ENCODE results near the gene HCCS.
"Not testable (repeated sequence)": the region's sequence is repeated elsewhere in the genome, so short reads cannot be mapped to it uniquely, and the experiment has no call there.

HCCS gene

DNA sequence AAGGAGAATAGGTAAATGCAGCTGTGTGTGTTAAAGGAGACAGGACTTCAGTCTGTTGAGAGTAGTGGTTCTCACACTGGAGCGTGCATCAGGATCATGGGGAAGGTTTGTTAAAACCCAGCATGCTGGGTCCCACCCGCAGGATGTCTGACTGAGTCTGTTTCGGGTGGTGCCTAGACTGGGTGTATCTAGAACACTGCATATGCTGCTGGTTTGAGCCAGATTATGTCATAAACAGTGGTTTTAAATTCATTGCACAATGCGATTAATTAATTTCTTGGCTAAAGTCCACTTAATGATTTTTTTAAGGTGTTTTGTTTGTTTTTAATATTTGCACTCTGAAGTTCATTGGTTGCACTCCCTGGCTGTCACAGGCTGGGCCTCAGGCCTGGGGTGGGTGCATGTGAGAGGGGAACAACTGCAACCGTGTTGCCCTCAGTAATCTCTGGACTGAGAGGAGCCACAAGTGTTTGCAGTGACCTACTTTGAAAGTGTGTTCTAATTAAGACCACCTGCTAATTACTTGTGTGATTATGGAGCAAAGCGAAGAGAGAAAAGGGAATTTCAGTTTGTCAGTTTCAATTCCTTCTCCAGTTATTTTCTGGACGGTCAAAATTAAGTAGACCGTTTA is 8.3 kb downstream of the HCCS start:
- no peak for DNase-seq (ENCODE audit: extremely low spot score, insufficient read length, low read depth)
- no peak for FAIRE-seq

GRCh38 chrX:11123087-11123486 is 12.0 kb downstream of the HCCS start:
- not testable (repeated sequence) for FAIRE-seq; DNase-seq (ENCODE audit: extremely low spot score, insufficient read length, low read depth)

DNA sequence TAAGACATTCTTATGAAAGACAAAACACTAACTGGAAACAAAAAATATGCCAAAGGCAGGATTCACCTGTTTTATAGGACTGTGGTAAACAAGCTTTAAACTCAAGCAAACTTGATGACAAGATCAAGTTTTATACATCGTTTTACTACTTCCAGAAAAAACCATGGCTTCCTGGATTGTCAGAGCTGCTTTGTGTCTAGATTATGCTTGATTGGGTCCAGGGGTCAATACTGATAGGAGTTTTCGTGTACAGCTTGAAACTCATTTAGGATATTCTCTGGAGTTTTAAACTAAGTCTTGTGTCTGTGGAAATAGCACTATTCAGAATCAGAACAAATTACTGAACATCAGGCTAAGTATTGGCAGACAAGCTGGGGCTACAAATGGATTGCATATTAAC is 13.0 kb downstream of the HCCS start:
- FAIRE-seq (no peak), DNase-seq (ENCODE audit: extremely low spot score, insufficient read length, low read depth) (no peak)

DNA sequence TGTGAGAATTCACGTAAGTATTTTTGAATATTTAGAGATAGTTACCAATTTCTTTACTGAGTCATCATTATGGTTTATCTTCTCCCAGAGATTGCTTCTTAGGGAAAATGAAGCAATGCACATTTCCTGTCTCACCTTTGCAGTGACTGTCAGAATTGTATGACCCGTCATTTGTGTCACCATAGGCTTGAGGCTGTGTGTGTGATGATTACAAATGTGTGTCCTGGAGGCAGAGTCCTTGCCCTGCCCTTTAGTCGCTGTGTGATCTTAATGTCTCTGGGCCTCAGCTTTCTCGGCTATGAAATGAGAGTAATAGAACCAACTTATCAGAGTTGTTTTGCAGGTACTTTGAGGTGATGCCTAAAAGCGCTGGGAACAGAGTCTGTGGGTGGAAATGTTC is 13.9 kb downstream of the HCCS start:
- DNase-seq (ENCODE audit: extremely low spot score, insufficient read length, low read depth) (no peak), FAIRE-seq (no peak)

DNA sequence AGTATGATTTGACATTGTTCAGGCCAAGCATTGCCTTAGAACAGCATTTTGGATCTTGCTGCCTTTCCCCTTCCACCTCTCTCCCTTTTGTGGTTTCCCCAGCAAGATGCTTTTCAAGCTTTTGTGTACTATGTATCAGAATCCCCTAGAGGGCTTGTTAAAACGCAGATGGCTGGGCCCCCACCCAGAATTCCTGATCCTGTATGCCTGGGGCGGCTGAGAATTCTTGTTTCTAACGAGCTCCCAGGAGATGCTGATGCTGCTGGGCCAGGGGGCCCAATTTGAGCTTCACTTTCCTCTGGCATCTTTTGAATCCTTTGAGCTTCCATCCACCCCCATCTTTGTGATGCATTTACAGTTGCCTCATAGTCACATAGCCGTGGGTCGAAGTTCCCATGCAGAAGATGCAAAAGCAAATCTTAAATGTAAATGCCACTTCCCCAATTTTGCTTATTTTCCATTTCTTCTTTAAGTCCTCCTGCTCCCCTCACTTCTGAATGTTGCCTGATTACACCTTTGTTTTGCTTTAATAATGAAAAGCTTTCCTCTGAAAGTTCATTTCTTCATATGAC is 18.5 kb downstream of the HCCS start:
- no peak for FAIRE-seq
- no peak for DNase-seq (ENCODE audit: extremely low spot score, insufficient read length, low read depth)

DNA sequence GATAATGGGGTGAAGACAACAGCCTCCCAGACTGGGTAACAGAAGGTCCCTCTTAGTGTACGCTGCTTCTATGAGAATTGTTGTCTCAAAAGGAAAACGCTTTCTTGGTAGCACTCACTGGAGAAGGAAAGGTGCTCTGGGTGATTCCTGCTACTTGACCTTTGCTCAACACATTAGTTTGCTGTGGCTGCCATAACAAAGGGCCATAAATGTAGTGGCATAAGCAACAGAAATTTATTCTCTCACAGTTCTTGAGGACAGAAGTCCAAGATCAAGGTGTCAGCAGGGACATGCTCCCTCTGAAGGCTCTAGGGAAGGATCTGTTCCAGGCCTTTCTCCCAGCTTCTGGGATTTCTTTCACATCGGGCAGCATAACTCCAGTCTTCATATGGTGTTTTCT is 19.0 kb downstream of the HCCS start:
- no peak for DNase-seq (ENCODE audit: extremely low spot score, insufficient read length, low read depth)
- no peak for FAIRE-seq

- FAIRE-seq (no peak), DNase-seq (ENCODE audit: extremely low spot score, insufficient read length, low read depth) (no peak)
Measured at GRCh38 chrX:11131146-11131545, 20.0 kb downstream of the HCCS start.

GRCh38 chrX:11135564-11136185 is 24.5 kb downstream of the HCCS start:
- FAIRE-seq, result no peak
- DNase-seq (ENCODE audit: extremely low spot score, insufficient read length, low read depth), result no peak

DNA sequence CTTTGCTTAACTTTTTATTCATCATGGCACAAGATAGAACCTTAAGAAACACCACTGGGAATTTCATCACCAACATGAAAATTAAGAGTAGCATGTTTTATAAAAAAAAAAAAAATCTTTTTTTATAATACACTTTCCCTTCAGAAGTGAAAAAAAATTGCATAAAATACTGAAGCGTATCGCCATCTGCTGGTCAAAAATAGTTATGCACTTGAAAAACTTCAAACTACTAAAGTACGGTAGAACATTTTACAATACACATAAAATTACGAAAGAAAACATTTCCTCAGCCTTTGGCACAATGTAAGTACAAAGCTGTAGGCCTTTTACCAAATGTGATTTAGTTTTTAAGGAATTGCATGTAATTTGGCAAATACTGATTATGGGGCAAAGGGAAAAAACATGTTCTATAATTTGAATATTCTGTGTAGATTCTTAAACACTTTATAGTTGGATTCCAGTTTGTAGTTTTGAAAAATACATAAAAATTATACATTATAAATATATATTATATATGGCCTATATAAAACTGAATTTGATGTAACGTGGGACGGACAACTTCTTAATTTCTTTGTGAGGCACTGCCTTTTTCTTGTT is 26.5 kb downstream of the HCCS start:
- FAIRE-seq, result no peak
- DNase-seq (ENCODE audit: extremely low spot score, insufficient read length, low read depth), result no peak

DNA sequence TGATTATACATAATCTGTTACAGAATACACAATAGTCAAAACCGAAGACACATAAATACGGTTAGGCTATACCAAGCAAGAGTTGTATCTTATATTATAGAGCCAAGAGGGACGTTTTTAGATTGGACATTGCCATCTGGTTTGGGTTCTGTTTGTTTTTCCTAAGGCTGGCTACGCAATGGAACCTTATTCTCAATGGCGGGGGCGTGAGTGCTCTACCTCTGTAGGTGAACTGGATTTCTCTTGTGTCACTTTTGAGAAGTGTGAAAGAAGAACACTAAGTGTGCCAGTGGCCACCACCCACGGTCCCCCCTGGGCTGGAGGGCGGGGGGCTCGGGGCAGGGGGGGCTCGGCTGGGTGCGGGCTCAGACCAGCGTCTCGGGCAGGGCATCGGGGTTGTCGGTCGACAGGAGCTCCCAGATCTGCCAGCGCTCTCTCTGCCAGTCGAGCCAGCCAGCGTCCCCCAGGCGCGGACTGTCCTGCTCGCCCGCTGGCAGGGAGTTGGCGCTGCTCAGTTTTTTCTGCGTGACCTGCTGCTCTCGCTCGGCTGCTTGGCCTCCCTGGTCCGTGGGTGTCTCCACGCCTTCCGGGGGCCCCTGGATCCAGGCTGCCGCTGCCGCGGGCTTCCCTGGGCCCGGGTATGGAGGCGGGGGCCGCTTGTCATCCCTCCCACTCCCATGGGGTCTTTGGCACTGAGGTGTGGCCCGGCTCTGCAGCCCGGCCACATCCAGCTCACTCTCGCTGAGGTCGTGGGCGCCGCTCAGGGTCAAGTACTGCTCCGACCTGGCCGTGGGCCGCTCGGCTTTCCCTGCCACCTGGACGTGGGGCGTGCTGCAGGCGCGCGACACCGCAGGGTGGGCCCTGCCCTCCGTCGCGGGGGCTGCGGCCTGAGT is 27.6 kb downstream of the HCCS start:
- no peak for FAIRE-seq
- DNase-seq (ENCODE audit: extremely low spot score, insufficient read length, low read depth), result no peak

DNA sequence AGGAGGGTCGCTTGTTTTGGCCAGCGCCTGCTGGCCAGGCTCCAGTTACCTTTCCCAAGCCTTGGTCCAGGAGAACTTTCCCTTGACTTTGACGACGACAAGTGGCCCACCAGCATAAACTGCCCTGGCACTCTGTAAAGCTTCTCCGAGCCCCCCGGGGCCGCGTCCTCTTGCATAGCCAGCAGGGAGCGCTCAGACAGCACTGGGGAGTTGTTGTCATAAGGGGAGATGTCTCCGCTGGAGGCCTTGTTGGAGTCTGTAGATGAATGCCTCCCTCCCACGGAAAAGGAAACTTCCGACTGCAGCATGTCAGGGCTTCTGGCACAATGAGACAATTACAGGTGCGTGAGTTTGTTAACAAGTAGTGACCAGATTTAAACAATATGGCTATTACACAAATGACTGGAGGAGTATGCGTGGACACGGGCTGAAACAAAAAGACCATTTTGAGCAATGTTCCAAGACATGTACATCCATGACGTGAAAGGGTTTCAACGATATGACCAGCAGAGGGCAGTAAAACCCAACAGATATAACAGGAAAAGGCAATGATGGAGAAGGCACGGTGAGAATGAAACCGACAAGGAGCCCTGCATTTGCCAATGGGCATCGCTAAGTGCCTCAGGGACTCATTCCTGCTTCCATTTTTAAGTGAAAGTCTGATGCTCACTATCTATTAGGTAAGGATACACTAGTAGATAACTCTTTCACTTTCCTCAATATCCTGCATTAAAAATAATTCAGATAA is 33.0 kb downstream of the HCCS start:
- FAIRE-seq, result peak; percentile 90
- peak; percentile 25 for DNase-seq (ENCODE audit: extremely low spot score, insufficient read length, low read depth)

GRCh38 chrX:11146411-11146810 is 35.3 kb downstream of the HCCS start:
- FAIRE-seq (no peak), DNase-seq (ENCODE audit: extremely low spot score, insufficient read length, low read depth) (no peak)

DNA sequence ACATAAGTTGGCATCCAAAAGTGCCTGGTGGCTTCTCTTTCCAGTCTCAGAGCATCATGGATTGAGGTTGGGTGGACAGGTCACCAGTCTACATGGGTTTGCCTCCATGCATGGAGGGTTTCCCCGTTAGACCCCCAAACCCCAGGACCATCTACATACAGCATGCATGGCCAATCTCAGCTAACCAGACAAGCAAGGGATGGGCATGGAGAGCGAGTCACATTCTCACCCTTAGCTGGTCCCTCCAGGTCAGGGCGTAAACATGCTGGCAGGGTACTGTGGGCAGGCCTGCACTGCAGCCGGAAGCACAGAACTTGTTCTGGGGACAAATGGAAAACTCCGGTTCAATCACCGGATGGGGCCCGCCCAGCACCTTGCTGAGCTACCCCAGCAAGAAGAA is 37.3 kb downstream of the HCCS start:
- no peak for FAIRE-seq
- no peak for DNase-seq (ENCODE audit: extremely low spot score, insufficient read length, low read depth)

DNA sequence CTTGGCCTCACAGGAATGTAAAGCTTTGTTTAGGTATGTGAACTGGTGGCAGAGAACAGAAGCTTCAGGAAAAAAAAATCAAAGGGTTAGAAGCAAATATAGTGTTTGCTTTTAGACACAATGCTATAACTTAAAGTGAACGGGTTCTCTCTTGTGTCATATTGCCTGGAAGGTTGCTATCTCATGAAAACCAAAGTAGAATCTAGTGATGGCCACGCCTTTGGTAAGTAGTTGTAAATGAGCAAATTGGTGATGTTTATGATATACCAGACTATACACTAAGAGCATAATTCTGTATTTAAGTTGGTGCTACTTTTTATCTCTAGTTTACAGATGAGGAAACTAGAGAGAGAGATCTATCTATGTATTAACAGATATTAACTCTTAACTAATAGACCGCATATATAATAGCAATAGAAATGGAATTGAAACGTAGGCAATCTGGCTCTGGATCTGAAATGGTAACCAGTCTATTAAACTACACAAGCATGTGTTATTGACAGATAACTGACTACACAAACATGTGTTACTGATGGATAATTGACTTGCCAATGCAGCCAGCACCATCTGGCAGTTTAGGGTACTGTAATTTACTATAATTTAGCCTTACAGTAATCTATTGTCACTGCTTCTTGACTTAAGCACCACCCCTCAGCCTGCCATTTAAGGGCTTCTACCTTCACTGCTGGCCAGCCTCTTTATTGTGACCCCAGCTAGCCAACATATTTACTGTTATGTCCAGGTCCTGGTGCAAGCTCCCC is 40.8 kb downstream of the HCCS start:
- DNase-seq (ENCODE audit: extremely low spot score, insufficient read length, low read depth) (no peak), FAIRE-seq (no peak)

- no peak for DNase-seq (ENCODE audit: extremely low spot score, insufficient read length, low read depth)
- FAIRE-seq, result no peak
Measured at GRCh38 chrX:11159149-11159548, 48.0 kb downstream of the HCCS start.

GRCh38 chrX:11164433-11164832 is 53.3 kb downstream of the HCCS start:
- no peak for FAIRE-seq
- DNase-seq (ENCODE audit: extremely low spot score, insufficient read length, low read depth), result no peak

- DNase-seq (ENCODE audit: extremely low spot score, insufficient read length, low read depth), result no peak
- FAIRE-seq, result no peak
Measured at GRCh38 chrX:11171956-11172355, 60.8 kb downstream of the HCCS start.

DNA sequence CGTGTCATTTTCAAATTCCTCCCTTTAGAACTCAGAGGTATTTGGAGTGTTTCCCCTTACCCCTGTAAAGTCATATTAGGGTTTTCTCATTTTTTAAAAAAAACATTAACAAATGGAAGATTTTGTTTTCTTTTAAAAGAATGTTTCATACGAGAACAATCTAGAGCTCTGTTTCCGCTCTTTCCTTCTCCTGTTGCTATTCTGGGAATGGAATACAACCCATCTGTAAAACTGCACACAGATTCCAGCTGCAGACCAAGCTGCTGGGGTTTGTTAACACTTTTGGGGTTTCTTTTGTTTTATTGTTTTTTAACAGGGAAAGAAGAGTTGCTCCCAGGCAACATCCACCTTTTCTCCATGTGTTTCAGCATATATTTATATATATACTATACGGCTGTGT is 61.3 kb downstream of the HCCS start:
- FAIRE-seq, result no peak

More for the DNA sequence above, 61.3 kb downstream of the HCCS start:
- no peak for DNase-seq (ENCODE audit: extremely low spot score, insufficient read length, low read depth)
